ENCODE results near the gene GHDC.
"Not testable (repeated sequence)": the region's sequence is repeated elsewhere in the genome, so short reads cannot be mapped to it uniquely, and the experiment has no call there.

GHDC gene

DNA sequence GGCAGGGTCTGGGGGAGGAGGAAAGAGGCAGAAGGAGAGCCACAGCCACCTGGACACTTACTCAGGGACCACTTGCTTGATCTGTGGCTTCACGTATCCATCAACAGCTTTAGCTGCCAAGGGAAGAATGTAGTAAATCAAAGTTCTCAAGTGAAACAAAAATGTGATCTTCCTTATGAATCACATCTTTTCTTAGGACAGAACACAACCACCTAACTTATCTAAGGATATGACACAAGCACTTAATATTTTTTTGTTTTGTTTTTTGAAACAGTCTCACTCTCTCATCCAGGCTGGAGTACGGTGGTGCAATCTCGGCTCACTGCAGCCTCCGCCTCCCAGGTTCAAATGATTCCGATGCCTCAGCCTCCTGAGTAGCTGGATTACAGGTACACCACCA, 8.4 kb upstream of the GHDC start:
- no peak for DNase-seq

DNA sequence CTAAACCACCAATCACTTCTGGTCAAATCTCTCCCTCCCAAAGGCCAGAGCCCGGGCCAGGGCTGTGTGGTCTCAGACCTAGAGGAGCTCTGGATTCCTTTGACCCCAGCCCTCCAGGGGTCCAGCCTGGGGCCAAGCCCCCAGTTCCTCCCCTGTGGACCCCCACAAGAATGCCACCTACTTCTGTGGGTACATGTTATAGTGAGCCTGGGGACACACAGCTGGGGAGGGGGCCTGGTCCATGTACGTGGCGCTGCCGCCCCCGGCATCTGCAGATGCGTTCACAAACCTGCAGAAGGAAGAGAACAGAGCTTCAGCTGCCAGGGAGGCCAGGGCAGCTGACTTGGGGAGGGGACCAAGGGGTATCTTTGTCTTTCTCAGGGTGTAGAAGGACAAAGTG, 7.9 kb upstream of the GHDC start:
- DNase-seq, result no peak

DNA sequence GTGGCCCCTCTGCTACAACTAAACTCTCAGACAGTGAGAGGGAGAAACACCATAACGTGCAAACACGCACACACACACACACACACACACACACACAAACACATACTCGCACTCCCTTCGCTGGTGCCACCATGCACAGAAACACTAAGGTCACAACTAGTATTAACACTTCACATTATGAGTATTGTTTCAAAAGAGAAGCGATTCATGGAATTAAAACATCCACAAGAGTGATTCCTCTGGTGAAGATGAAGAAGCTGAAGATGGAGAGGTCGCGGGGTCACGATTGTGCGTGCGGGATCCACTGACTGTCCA, 7.1 kb upstream of the GHDC start:
- DNase-seq, result no peak

DNA sequence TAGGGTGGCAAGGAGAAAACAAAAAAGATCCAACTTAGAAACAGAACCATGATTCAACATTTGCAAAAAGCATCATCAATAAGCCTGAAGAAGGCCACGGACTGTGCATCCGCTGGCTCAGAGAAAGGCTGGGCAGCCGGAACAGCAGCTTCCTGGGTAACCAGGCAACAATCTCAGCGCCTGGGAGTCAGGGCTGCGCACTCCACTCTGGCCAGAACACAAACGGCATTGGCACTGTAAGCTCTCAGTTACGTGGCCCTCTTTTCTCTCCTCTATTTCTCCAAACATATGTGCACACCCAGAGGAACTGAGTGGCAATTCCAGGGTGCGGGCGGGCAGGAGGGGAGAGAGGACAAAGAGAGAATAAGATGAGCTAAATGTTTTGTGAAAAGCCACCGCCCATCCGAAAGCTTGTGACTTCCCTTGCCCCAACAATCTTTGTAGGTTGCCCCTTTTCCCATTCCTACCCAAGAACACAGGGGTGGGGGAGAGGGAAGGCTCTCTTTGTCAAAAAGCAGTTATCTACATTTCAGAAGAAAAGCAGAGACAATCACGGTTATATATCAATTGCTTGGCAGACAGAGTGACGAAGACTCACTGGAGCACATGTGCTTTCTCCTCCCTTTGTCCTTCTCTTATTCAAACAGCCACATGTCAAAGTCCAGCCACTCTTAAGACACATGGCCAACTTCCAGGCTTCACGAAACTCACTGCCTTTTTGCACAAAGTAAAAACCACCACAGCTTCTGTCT, 6.6 kb upstream of the GHDC start:
- no peak for DNase-seq

DNA sequence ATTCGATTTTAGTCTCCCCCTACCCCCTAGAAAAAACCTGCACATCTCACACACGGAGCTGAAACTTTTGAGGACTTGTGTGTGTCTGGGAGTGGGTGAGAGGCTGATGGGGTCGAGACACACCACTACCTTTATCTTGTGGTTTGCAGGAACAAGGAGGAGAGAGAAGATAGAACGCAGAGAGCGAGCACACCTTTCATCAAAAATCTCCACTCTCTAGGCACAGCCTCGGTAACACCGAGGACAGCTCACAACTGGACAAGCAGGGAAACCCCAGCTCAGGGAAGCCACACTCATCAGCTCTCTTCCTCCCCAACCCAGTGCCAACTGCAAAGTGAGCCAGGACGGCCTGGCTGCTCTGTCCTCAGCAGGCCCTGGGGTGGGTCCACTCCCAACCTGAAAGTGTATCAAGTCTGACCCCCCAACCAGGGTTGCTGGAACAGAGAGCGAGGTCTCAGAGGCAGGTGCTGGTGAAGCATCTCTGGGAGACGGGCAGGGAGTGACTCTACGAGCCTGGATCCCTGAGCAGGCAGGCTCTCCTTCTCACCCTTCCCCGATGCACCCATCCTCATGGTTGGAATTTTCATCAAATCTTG, 5.2 kb upstream of the GHDC start:
- no peak for DNase-seq

DNA sequence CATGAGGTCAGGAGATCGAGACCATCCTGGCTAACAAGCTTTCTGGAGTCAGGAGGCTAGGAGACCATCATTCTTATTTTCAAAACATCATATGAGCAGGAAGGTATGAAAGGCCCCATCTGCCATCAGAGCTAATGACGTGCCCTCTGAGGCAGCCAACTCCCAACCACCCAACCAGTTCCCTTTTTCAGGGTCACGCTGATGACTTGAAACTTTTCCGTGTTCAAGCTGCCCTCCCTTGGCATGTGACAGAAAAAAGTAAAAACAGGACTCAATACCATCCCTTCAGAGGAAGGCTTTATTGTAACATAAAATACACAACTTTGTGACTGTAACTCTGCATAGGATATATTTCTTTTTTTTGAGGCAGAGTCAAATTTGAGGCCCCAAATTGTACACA, 4.6 kb upstream of the GHDC start:
- no peak for DNase-seq

DNA sequence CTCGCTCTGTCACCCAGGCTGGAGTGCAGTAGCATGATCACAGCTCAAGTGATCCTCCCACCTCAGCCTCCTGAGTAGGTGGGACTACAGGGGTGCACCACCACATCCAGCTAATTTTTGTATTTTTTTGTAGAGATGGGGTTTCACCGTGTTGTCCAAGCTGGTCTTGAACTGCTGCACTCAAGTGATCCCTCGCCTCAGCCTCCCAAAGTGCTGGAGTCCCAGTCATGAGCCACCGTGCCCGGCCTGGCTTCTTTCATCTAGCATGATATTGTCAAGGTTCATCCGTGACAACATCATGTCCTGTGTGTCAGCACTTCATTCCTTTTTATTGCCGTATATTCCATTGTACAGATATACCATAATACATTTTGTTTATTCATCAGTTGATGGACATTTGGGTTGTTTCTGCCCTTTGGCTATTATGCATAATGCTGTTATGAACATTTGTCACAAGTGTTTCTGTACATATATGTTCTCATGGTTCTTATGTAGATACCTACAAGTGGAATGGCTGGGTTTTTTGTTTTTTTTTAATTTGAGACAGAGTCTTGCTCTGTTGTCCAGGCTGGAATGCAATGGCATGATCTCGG, 3.4 kb upstream of the GHDC start:
- DNase-seq, result no peak

DNA sequence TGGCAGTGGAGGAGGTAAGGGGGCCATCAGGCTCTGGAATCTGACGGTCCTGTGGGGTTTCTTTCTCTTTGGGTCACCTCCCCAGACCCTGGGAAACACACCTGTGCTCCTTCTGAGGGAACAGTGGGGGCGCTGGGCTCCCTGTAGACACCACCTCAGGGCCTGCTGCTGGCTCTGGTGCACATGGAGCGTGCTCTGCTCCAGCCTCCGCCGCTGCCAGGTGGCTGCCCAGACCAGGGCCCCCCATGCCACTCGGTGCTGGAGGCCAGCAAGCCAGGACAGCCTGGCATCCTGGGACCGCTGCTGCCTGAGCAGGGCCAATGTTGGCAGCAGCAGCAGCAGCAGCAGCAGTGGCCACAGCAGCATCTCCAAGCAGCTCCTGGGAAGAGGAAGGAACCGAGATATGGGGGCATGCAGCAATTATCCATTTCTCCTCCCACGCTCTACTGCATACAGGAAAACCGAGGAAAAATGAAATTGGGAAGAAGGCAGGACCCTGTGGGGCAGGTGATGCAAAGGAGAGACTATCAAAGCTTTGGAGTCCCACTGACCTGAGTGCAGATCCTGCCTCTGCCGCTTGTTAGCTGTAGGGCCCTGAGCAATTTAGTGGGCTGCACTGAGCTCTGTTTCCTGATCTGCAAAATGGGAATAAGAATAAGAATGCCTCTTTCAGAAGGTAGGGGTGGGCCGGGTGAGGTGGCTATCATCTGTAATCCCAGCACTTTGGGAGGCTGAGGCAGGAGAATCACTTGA, 902 bp downstream of the GHDC start:
- no peak for DNase-seq

DNA sequence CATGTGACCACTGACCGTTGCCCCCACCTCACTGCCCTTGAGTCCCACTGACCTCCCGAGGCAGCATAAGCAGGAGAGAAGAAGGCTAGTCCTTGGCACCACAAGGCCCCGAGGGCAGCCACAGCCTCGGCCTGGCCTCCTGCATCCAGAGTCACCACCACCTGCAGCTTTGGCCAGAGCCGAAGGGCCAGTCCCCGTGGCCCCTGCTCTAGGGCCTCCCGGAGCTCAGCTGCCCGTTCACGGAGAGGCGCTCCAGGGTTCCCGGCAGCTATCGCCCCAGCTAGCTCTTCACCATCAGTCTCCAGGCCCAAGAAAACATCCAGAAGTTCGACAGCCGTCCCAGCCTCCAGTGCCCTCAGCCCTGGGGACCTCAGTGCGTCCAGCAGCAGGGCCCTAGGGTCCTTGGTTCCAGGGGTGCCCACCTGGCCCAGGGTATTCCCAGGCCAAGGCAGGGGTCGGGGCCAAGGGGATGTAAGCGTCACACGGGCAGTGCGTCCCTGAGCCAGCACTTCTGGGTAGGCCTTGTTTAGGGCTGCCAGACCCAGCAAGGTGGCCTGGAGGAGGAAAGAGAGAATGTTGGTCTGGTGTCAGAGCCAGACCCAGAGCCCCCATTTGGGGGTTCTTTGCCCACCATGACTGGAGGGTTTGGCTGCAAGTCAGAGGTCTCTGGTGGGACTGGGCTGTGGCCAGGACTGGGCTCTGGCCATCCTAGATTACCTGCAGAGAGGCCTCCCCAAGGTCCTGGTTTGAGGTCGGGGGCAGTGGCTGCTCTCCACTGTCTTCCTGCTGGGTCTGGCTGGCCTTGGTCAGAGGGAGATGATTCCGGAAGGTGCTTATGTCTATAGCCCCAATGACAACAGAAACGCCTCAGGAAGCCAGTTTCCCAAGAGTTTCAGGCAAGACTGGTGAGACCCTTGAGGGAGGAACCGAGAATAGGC, 1.8 kb downstream of the GHDC start:
- no peak for DNase-seq

DNA sequence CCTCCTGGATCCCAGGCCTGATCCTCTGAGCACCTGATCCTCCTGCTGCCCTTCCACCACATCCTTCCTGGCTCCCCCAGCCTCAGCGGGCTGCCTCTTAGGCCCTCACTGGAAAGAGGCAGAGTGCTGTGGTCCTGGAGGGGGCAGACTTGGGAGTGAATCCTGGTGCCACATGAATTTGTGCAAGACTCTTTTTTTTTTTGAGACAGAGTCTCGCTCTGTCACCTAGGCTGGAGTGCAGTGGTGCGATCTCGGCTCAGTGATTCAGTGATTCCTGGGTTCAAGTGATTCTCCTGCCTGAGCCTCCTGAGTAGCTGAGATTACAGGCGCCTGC, 3.1 kb downstream of the GHDC start:
- no peak for DNase-seq

DNA sequence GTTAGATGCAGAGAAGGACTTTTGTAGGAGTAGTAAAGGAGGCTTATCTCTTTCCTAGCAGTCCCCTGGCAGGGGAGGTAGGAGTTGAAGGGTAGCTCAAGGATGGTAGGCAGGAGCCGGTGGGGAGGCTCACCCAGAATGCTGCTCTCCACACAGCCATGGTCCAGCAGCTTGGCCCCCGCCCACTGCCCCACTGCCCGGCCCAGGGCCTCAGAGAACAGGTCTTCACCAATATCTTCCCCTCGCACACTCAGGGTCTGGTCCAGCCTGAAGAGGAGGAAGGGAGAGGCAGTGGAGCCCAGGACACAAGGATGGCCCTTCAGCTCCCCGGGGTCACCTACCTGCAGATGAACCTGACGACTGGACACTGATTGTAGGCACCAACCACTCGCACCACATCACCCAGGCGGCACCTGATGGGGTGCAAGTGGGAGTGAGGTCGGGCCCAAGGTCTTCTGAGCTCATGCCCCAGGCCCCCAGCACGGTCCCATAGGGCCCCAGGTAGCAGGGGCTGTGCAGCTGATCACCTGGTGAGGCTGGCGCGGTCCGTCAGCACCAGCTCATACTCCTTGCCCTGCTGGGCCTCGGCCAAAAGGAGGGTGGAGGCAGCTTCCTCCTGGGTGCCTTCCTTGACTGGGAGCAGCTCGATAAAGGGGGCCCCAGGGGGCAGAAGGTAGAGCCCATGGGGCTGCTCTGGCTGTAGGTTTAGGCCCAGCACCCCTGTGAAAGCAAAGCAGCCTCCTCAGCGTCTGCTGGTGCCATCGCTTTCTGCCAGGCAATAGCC, 3.6 kb downstream of the GHDC start:
- no peak for DNase-seq

DNA sequence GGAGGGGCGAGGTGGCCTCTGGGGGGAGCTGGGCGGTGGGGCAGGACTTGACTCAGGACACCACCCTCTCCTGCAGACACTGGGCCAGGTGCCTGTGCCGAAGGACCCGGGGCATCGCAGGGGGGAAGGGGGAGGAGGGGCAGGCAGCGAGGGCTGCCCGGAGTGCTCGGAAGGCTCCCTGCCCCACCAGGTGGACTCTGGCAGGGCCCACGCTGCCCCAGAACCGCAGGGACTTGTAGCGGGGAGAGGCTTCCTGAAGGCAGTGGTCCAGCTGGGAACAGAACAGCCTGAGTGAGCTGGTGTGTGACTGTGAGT, 4.7 kb downstream of the GHDC start:
- DNase-seq, result no peak

DNA sequence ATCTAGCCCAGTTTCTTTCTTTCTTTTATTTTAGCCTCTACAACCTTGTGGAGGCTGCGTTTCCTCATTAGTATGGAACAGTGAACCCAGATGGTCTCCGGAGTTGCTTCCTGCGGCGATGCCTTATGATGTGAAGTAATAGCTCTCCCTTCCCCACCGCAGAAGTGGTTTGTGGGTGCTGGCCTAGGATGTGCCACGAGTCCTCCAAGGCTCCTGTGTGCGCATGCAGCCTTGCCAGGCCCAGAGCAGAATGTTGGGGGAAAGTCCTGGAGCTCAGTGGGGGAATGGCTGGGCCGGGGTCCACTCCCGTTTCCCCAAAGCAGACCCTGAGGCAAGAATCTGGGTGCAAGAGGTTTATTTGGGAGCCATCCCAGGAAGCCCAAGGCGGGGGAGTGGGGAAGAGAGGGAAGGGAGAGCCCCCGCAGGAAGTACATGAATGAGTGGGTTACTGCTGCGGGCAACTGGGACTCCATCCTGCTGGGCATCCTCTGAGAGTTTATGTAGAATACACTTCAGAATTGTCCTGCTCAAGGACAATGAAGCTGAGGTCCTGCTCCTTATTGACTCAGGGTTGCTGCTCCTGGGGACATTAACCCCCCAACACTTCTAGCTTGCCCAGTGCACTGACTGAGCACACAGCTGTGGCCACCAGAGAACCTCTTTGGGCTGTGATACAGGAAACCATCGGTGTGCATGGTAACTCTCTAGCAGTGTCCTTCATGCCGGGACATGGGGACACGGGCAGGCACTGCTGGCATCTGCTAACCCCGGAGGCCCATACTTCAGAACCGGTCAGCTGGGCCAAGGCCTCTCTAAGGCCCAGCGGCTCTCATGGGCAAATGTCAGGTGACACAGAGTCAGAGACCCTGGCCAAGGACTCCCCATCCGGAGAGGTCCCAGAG, 5.3 kb downstream of the GHDC start:
- DNase-seq, result no peak

DNA sequence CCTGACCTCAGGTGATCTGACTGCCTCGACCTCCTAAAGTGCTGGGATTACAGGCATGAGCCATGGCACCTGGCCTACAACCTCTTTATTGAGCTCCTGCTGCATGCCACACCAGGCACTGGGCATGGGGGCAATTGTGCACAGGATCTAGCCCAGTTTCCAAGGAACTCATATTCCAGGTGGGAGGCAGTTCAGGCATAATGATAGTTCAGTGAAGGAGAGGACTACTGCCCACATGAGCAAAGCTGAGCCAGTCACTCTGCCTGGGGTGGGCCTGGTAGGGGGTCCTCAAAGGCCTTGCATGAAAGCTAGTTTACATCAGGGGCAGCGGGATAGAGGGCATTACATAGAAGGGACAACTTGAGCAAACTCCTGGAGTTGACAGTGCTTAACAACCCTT, 6.5 kb downstream of the GHDC start:
- no peak for DNase-seq

DNA sequence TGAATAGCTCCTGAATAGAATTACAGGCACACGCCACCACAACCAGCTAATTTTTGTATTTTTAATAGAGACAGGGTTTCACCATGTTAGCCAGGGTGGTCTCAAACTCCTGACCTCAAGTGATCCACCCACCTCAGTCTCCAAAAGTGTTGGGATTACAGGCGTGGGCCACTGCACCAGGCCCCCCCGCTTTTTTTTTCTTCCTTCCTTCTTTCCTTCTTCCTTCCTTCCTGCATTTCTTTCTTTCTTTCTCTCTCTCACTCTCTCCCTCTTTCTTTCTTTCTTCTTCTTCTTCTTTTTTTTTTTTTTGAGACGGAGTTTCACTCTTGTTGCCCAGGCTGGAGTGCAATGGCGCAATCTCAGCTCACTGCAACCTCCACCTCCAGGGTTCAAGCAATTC, 8.1 kb downstream of the GHDC start:
- not testable (repeated sequence) for DNase-seq

DNA sequence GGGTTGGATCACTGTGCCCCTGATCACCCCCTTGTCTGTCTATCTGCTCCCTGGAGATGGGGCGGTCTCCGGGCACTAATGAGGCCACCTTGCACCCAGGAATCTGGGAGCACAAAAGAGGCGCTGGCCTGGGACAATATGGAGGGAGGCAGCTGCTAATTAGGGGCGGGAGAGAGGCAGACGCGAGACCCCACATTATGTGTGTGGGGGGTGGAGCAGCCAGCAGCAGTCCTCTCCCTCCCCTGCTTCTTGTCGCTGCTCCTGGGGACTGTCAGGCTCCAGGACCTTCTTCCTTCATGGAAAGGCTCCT, 8.7 kb downstream of the GHDC start:
- no peak for DNase-seq

DNA sequence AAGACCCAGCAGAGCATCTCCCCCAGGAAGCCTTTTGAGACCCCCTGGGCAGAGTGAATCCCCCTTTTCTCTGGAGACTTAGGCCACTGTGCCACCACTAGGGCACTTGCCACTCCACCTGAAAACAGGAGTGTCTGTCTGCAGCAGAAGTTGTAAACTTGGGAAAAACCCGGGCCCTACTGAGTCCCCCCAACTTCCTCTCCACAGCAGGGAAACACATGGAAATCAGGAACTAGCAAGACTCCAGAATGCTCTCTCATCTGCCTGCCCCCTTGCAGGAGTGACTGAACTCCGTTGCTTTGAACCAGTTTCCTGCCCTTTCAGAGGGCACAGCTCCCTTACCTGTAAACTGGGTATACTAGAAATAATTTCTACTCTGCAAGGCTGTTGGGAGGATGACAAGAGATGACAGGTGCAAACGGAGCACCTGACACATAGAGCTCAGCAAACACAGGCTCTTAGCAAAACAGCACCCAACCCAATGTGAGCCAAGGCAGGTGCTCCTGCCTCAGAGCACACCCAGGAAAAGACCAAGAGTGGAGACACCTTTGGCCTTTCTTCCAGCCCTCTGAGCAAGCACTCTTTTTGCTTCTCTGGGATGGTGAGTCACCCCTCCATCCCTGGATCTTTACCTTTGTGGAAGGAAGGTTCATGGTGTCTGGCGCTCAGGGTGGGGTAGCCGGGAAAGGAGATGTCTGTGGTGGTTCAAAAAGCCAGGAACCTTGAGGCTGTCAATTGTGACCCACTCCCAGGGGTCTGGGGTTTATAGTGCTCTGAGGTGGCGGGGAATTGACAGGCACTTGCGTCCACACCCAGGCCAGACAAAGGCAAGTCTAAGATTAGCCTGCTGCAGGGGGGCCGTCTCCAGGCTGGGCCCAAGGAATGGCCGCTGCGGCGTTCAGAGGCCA, 9.3 kb downstream of the GHDC start, which contains the start of gene HCRT:
Gene HCRT, minus strand, starts transcription at position 740 of the 908 bp plus-strand sequence. Its CDS starts 87 bp downstream, at position 653.
- DNase-seq, result no peak

DNA sequence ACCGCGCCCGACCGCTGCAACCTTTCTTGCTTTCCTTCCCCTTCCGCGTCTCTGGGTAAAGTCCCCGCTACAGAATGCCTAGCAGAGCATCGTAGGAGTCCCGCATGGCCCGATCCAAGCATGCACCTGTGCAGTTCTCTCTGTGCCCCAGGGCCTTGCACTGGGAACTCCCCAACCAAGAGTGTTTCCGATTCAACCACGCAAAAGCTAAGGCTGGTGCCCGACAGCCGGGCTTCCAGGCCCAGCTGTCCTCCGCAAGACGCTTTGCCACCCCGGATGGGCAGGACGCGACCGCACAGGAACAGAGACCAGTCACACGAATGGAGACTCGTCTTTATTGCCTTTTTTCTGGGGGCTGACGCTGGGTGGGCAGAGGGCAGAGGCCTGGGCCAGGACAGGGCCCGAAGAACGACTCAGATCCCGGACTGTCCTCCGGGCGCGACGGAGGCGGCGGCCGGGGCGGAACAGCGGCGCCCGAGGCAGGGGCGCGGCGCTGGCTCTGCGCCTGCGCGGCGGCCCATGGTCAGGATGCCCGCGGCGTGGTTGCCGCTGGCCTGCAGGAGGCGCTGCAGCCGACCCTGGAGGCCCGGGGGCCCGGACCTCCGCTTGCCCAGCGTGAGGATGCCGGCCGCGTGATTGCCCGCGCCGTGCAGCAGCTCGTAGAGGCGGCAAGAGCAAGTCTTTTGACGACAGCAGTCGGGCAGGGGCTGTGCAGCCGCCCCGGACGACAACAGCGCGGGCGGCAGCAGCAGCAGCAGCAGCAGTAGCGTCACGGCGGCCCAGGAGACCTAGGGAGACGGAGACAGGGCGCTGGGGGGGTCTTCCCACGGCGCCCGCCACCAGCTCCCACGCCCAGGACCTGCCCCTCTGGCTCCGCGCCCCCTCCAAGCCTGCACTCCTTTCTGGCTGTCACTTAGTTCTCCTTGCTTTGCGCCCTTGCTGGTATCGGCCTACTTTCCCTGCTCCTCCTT, 10.3 kb downstream of the GHDC start:
- peak; percentile 69 for DNase-seq

Measured in activated gamma-delta T cell treated with Interleukin-2 at 50 U/mL for 16 hours (primary cell).